GM18867 (cell line): Measurements from ENCODE around the gene SFRP4.
"Not testable (repeated sequence)": the region's sequence is repeated elsewhere in the genome, so short reads cannot be mapped to it uniquely, and the experiment has no call there.

ENCODE experiments used
- ATAC-seq: cut with Tn5 transposase; IDR thresholded peaks from one replicate; pipeline ENCODE4 v1.9.1; 2021; ENCODE audit warnings: mild to moderate bottlenecking, moderate library complexity; ENCODE audit not compliant: unreplicated experiment

SFRP4 gene

GRCh38 chr7:37916673-37917660 lies at the start of gene SFRP4:
TSS of gene SFRP4 (minus strand) at chr7:37916817. CDS start at chr7:37916537, 280 bp downstream.
- ATAC-seq, result peak; percentile 33

- no peak for ATAC-seq
These were observed 47.6 kb upstream of the SFRP4 start for GRCh38 chr7:37964196-37964595.

- ATAC-seq, result no peak
These were observed 44.6 kb upstream of the SFRP4 start for GRCh38 chr7:37961251-37961650.

- no peak for ATAC-seq
These were observed 43.9 kb upstream of the SFRP4 start for GRCh38 chr7:37960483-37960882.

GRCh38 chr7:37957221-37957970 lies 40.8 kb upstream of the SFRP4 start:
- no peak for ATAC-seq

GRCh38 chr7:37956791-37957190 lies 40.2 kb upstream of the SFRP4 start:
- no peak for ATAC-seq

GRCh38 chr7:37954217-37954616 lies 37.6 kb upstream of the SFRP4 start:
- ATAC-seq, result not testable (repeated sequence)

GRCh38 chr7:37952240-37952639 lies 35.6 kb upstream of the SFRP4 start:
- ATAC-seq, result no peak

GRCh38 chr7:37947941-37948210 lies 31.3 kb upstream of the SFRP4 start:
- no peak for ATAC-seq

- ATAC-seq, result no peak
These were observed 30.7 kb upstream of the SFRP4 start for GRCh38 chr7:37947138-37947940.

GRCh38 chr7:37945336-37945735 lies 28.7 kb upstream of the SFRP4 start:
- no peak for ATAC-seq

- no peak for ATAC-seq
These were observed 28.1 kb upstream of the SFRP4 start for GRCh38 chr7:37944737-37945054.

- peak; percentile 46 for ATAC-seq
These were observed 27.5 kb upstream of the SFRP4 start for GRCh38 chr7:37943905-37944736.

GRCh38 chr7:37942934-37943610 lies 26.5 kb upstream of the SFRP4 start:
- no peak for ATAC-seq

GRCh38 chr7:37933018-37933566 lies 16.5 kb upstream of the SFRP4 start:
- no peak for ATAC-seq

GRCh38 chr7:37932543-37932942 lies 15.9 kb upstream of the SFRP4 start:
- no peak for ATAC-seq

GRCh38 chr7:37930226-37930948 lies 13.8 kb upstream of the SFRP4 start:
- no peak for ATAC-seq

GRCh38 chr7:37928878-37929277 lies 12.3 kb upstream of the SFRP4 start:
- ATAC-seq, result no peak
